Measurements from ENCODE around the gene PRKCG. TPM values are rescaled to one million over a fixed set of nuclear protein-coding genes. Genes with fewer than 3 reads are reported as not detected.

The PRKCG gene
- total RNA-seq, 4 donors from 2014 or later, result not detected

GRCh38 chr19:53883741-53884140 is 1.7 kb downstream of the PRKCG start:
- H3K4me3 ChIP-seq, result no peak overlapping the region
- H3K27ac ChIP-seq, result no peak overlapping the region
- 18 to 24% methylated on average over 11 of the region's 11 CpGs for WGBS, 2 donors
- H3K36me3 ChIP-seq, result no peaks in the 10 kb centered on the region
- intact Hi-C loops (cut with DNase I), result no loop called here
- peaks cover 0 to 74% (median 17%) of the 10 kb centered on the region in 4 donors for H3K27me3 ChIP-seq
- H3K9me3 ChIP-seq, result no peaks in the 10 kb centered on the region
- no peak for DNase-seq
- H3K4me1 ChIP-seq, result peaks cover 10 to 37% (median 15%) of the 10 kb centered on the region in 3 donors
- no peak for TF ChIP-seq POLR2A (IDR thresholded peaks at IDR 0.05)
- no peak for TF ChIP-seq CTCF (IDR thresholded peaks at IDR 0.05)

GRCh38 chr19:53884256-53884655 is 2.3 kb downstream of the PRKCG start:
- no peak for TF ChIP-seq CTCF (IDR thresholded peaks at IDR 0.05)
- peaks cover 0 to 69% (median 17%) of the 10 kb centered on the region in 4 donors for H3K27me3 ChIP-seq
- DNase-seq, result no peak
- H3K9me3 ChIP-seq, result no peaks in the 10 kb centered on the region
- no peak overlapping the region for H3K27ac ChIP-seq
- 36 to 46% methylated on average over 5 to 10 of the region's 12 CpGs for WGBS, 2 donors
- no peaks in the 10 kb centered on the region for H3K36me3 ChIP-seq
- H3K4me1 ChIP-seq, result peaks cover 7 to 31% (median 15%) of the 10 kb centered on the region in 3 donors
- intact Hi-C loops (cut with DNase I), result no loop called here
- no peak overlapping the region for H3K4me3 ChIP-seq

- Histone ChIP-seq H3K36me3 (no peaks in the 10 kb centered on the region), H3K4me3 (no peak overlapping the region), H3K9me3 (peaks cover 0 to 3% (median 0%) of the 10 kb centered on the region in 3 donors), H3K27me3 (peaks cover 0 to 69% (median 17%) of the 10 kb centered on the region in 4 donors), H3K27ac (no peak overlapping the region), H3K4me1 (peaks cover 7 to 30% (median 15%) of the 10 kb centered on the region in 3 donors)
- DNase-seq, result no peak
- TF ChIP-seq CTCF (IDR thresholded peaks at IDR 0.05) (no peak), POLR2A (IDR thresholded peaks at IDR 0.05) (no peak)
- WGBS, 2 donors, result 83 to 95% methylated on average over 10 of the region's 10 CpGs
- intact Hi-C loops (cut with DNase I), result no loop called here
Measured at GRCh38 chr19:53885036-53885435, 3.0 kb downstream of the PRKCG start.

GRCh38 chr19:53892301-53892980 is 10.4 kb downstream of the PRKCG start:
- DNase-seq, result no peak
- peaks cover 0 to 82% (median 0%) of the 10 kb centered on the region in 4 donors for H3K27me3 ChIP-seq
- H3K27ac ChIP-seq, result no peak overlapping the region
- H3K4me3 ChIP-seq, result no peak overlapping the region
- 62 to 69% methylated on average over 17 to 22 of the region's 23 CpGs for WGBS, 2 donors
- intact Hi-C loops (cut with DNase I), result no loop called here
- TF ChIP-seq CTCF (IDR thresholded peaks at IDR 0.05), result no peak
- TF ChIP-seq POLR2A (IDR thresholded peaks at IDR 0.05), result no peak
- H3K36me3 ChIP-seq, result no peaks in the 10 kb centered on the region
- peaks cover 0 to 4% (median 0%) of the 10 kb centered on the region in 3 donors for H3K9me3 ChIP-seq
- H3K4me1 ChIP-seq, result peaks cover 0 to 7% (median 0%) of the 10 kb centered on the region in 3 donors

- no peak overlapping the region for H3K4me3 ChIP-seq
- 53 to 59% methylated on average over 7 to 8 of the region's 8 CpGs for WGBS, 2 donors
- no peak overlapping the region for H3K27ac ChIP-seq
- no peak for TF ChIP-seq CTCF (IDR thresholded peaks at IDR 0.05)
- TF ChIP-seq POLR2A (IDR thresholded peaks at IDR 0.05), result no peak
- peaks cover 0 to 87% (median 0%) of the 10 kb centered on the region in 4 donors for H3K27me3 ChIP-seq
- H3K4me1 ChIP-seq, result peaks cover 0 to 7% (median 0%) of the 10 kb centered on the region in 3 donors
- H3K36me3 ChIP-seq, result no peaks in the 10 kb centered on the region
- DNase-seq, result no peak
- intact Hi-C loops (cut with DNase I), result no loop called here
- H3K9me3 ChIP-seq, result peaks cover 0 to 4% (median 0%) of the 10 kb centered on the region in 3 donors
Measured at GRCh38 chr19:53892981-53893325, 11.0 kb downstream of the PRKCG start.

All from esophagus squamous epithelium (tissue), 5 donors.